ENCODE data around the gene FCSK. TPM values are rescaled to one million over a fixed set of nuclear protein-coding genes. Genes with fewer than 3 reads are reported as not detected.

FCSK gene
- total RNA-seq, 1 donor: 11.9 TPM

DNA sequence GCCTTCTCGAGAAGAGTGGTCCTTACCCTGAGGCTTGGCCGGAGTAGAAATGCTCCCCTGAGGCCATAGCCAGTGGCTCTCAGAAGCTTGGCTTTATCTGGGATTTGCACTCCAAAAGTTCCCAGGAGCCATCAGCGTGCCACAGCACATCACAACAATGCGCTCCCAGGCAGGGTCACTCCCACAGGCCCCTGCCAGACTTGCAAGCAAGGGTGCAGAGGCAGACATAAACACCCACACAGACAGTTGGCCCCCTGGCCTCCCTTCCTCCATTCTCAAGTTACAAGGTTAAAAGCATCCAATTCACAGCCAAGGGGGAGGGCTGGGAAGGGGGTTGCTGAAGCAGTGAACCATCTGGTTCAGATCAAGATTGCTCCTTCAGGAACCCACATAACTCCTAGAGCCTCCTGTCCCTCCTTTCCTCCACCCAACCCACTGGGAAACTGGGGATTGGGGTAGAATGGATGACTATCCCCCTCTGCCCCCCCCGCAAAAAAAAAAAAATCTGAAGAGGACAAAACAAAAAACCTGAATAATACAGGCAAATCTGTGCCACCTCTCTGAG lies 17.3 kb upstream of the FCSK start:
- TF ChIP-seq, protein P1, sequence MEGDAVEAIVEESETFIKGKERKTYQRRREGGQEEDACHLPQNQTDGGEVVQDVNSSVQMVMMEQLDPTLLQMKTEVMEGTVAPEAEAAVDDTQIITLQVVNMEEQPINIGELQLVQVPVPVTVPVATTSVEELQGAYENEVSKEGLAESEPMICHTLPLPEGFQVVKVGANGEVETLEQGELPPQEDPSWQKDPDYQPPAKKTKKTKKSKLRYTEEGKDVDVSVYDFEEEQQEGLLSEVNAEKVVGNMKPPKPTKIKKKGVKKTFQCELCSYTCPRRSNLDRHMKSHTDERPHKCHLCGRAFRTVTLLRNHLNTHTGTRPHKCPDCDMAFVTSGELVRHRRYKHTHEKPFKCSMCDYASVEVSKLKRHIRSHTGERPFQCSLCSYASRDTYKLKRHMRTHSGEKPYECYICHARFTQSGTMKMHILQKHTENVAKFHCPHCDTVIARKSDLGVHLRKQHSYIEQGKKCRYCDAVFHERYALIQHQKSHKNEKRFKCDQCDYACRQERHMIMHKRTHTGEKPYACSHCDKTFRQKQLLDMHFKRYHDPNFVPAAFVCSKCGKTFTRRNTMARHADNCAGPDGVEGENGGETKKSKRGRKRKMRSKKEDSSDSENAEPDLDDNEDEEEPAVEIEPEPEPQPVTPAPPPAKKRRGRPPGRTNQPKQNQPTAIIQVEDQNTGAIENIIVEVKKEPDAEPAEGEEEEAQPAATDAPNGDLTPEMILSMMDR (IDR thresholded peaks at IDR 0.05; ENCODE audit: extremely low read depth, low read depth, low read length): no peak
- no peaks in the 10 kb centered on the region for H3K27me3 ChIP-seq (ENCODE audit: insufficient read depth, low read length)
- peaks cover 5% of the 10 kb centered on the region for H3K36me3 ChIP-seq (ENCODE audit: insufficient read depth, low read length)
- DNase-seq (ENCODE audit: insufficient read length, low spot score, missing footprints): peak; percentile 93
- peak overlapping the region; percentile 70 for H3K27ac ChIP-seq (ENCODE audit: low read depth, low read length)
- H2AFZ ChIP-seq (ENCODE audit: low read length): no peak overlapping the region
- H3K4me3 ChIP-seq (ENCODE audit: insufficient read depth, low read length): peak overlapping the region; percentile 82
- H3K4me2 ChIP-seq (ENCODE audit: insufficient read depth, low read length): peak overlapping the region; percentile 98
- H3K79me2 ChIP-seq (ENCODE audit: insufficient read depth, low read length): peaks cover 47% of the 10 kb centered on the region
- no peaks in the 10 kb centered on the region for H3K9me3 ChIP-seq (ENCODE audit: low read depth, low read length)
- H4K20me1 ChIP-seq (ENCODE audit: insufficient read depth, low read length): peaks cover 46% of the 10 kb centered on the region
- peaks cover 41% of the 10 kb centered on the region for H3K4me1 ChIP-seq (ENCODE audit: insufficient read depth, low read length)

GRCh38 chr16:70437582-70438557 lies 16.5 kb upstream of the FCSK start:
- Histone ChIP-seq H3K9me3 (ENCODE audit: low read depth, low read length) (no peaks in the 10 kb centered on the region), H3K27ac (ENCODE audit: low read depth, low read length) (peak overlapping the region; percentile 70), H3K36me3 (ENCODE audit: insufficient read depth, low read length) (peaks cover 5% of the 10 kb centered on the region), H4K20me1 (ENCODE audit: insufficient read depth, low read length) (peaks cover 40% of the 10 kb centered on the region), H3K79me2 (ENCODE audit: insufficient read depth, low read length) (peaks cover 41% of the 10 kb centered on the region), H3K4me1 (ENCODE audit: insufficient read depth, low read length) (peaks cover 35% of the 10 kb centered on the region), H3K4me2 (ENCODE audit: insufficient read depth, low read length) (peak overlapping the region; percentile 98), H3K27me3 (ENCODE audit: insufficient read depth, low read length) (no peaks in the 10 kb centered on the region), H2AFZ (ENCODE audit: low read length) (peak overlapping the region; percentile 66), H3K4me3 (ENCODE audit: insufficient read depth, low read length) (peak overlapping the region; percentile 82)
- TF ChIP-seq, protein P1 (IDR thresholded peaks at IDR 0.05; ENCODE audit: extremely low read depth, low read depth, low read length): no peak
- peak; percentile 96 for DNase-seq (ENCODE audit: insufficient read length, low spot score, missing footprints)

GRCh38 chr16:70438585-70438968 lies 15.8 kb upstream of the FCSK start:
- Histone ChIP-seq H3K4me2 (ENCODE audit: insufficient read depth, low read length) (peak overlapping the region; percentile 98), H3K79me2 (ENCODE audit: insufficient read depth, low read length) (peaks cover 36% of the 10 kb centered on the region), H3K27me3 (ENCODE audit: insufficient read depth, low read length) (no peaks in the 10 kb centered on the region), H4K20me1 (ENCODE audit: insufficient read depth, low read length) (peaks cover 33% of the 10 kb centered on the region), H3K27ac (ENCODE audit: low read depth, low read length) (peak overlapping the region; percentile 70), H2AFZ (ENCODE audit: low read length) (no peak overlapping the region), H3K4me1 (ENCODE audit: insufficient read depth, low read length) (peaks cover 28% of the 10 kb centered on the region), H3K9me3 (ENCODE audit: low read depth, low read length) (no peaks in the 10 kb centered on the region), H3K36me3 (ENCODE audit: insufficient read depth, low read length) (peaks cover 5% of the 10 kb centered on the region), H3K4me3 (ENCODE audit: insufficient read depth, low read length) (peak overlapping the region; percentile 82)
- TF ChIP-seq, protein P1 (IDR thresholded peaks at IDR 0.05; ENCODE audit: extremely low read depth, low read depth, low read length): no peak
- no peak for DNase-seq (ENCODE audit: insufficient read length, low spot score, missing footprints)
